ENCODE measurements around the gene NCBP3. TPM values are rescaled to one million over a fixed set of nuclear protein-coding genes. Genes with fewer than 3 reads are reported as not detected.

Gene NCBP3
- total and polyA plus RNA-seq, 2 donors (not counting 3 experiments of a cell fraction or from before 2014, with no cell fraction given): 18.2 to 51.1 TPM

- no peak overlapping the region for H3K27ac ChIP-seq (ENCODE audit: insufficient read depth, low read depth, low read length)
- no peak overlapping the region for H3K4me3 ChIP-seq (replicated peaks in 1 of 3; ENCODE audit: insufficient read depth in 1 of 3, low read depth in 1 of 3, low read length in 3 of 3)
- no TSS peak for BruUV-seq (replicated peaks)
- dilution Hi-C loops (cut with MboI; ENCODE audit: extremely low pct_ligation_motif_present, low sequenced_read_pairs) (no loop called here), intact Hi-C loops (cut with micrococcal nuclease) (no loop called here)
- H3K36me3 ChIP-seq (ENCODE audit: control insufficient read depth in 2 of 2, extremely low read depth in 1 of 2, insufficient read depth in 2 of 2, low read length in 2 of 2): no peaks in the 10 kb centered on the region
- H2AFZ ChIP-seq (ENCODE audit: low read depth, low read length): no peak overlapping the region
- H3K9ac ChIP-seq (replicated peaks; ENCODE audit: extremely low read depth, insufficient read depth, low read length): no peak overlapping the region
- CTCF ChIA-PET: interaction anchor here (1.0 kb wide), 1 partner anchor 36 kb away, joined by 4 read pairs; no protein-coding TSS in a partner anchor
- no peaks in the 10 kb centered on the region for H3K27me3 ChIP-seq (ENCODE audit: control insufficient read depth in 2 of 2, insufficient read depth in 2 of 2, low read length in 2 of 2)
- DNase-seq (ENCODE audit: low read depth, low spot score) (no peak), FAIRE-seq (no peak)
- no peaks in the 10 kb centered on the region for H4K20me1 ChIP-seq (replicated peaks; ENCODE audit: control insufficient read depth, extremely low read depth, insufficient read depth, low read length)
- no peak overlapping the region for H3K4me2 ChIP-seq (ENCODE audit: insufficient read depth, low read length)
- H3K79me2 ChIP-seq (ENCODE audit: control insufficient read depth, insufficient read depth, low read length): no peaks in the 10 kb centered on the region
- TF ChIP-seq EZH2 (IDR thresholded peaks at IDR 0.05; ENCODE audit: borderline replicate concordance, low read depth, low read length, severe bottlenecking) (no peak), CTCF (IDR thresholded peaks at IDR 0.05; ENCODE audit: extremely low read depth in 1 of 2, insufficient read depth in 1 of 2, low read depth in 1 of 2, low read length in 2 of 2) (no peak), POLR2AphosphoS5 (IDR thresholded peaks at IDR 0.05; ENCODE audit: insufficient read depth, low read depth, low read length) (no peak), FOS (IDR thresholded peaks at IDR 0.05; ENCODE audit: borderline replicate concordance, insufficient read depth, low read length) (no peak), JUN (IDR thresholded peaks at IDR 0.05; ENCODE audit: borderline replicate concordance, insufficient read depth, insufficient read length, low read depth) (no peak), POLR2A (IDR thresholded peaks at IDR 0.05; ENCODE audit: low read depth, low read length) (no peak), MYC (IDR thresholded peaks at IDR 0.05; ENCODE audit: low read depth, low read length) (no peak), GATA2 (IDR thresholded peaks at IDR 0.05; ENCODE audit: insufficient read depth, insufficient read length, low read depth, low read length) (no peak), MAX (IDR thresholded peaks at IDR 0.05; ENCODE audit: insufficient read depth, insufficient read length) (no peak)
- no peaks in the 10 kb centered on the region for H3K4me1 ChIP-seq (ENCODE audit: control insufficient read depth, extremely low read depth, insufficient read depth, low read length)
- no peaks in the 10 kb centered on the region for H3K9me1 ChIP-seq (replicated peaks; ENCODE audit: control insufficient read depth, extremely low read depth, insufficient read depth, low read length)
- H3K9me3 ChIP-seq (replicated peaks; ENCODE audit: control insufficient read depth, insufficient read depth, low read length): no peaks in the 10 kb centered on the region
- POLR2A ChIA-PET: no interaction called here
These were observed 72.1 kb downstream of the NCBP3 start for GRCh38 chr17:3773966-3774365.

Measured in endothelial cell of umbilical vein (primary cell).